OCI-M2 (cell line): ENCODE data around the gene SEL1L3.

ENCODE experiments used
- DNase-seq: peaks from one replicate; lab custom pipeline; 2025; ENCODE audit not compliant: unreplicated experiment; lab: John Stamatoyannopoulos, UW

SEL1L3 gene

GRCh38 chr4:25857403-25857802, 5.4 kb downstream of the SEL1L3 start:
- DNase-seq, result no peak

DNA sequence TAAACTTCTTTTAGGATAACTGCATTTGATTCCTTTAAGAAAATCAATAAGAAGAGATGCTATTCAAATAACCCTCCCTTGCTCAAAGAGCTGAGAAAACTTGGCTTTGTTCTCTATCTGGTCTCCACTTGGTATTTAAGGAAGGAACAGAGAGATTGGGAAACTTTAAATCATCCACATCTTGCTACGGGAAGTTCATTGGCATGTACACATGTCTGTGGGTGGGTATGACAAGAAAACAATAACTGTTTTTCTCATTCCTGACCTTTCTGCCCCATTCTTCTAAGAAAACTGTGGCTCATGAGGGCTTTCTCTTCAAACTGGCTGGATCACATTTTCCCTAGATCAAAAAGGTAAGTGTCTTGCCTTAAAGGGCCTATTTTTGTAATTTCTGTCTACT, 6.0 kb downstream of the SEL1L3 start:
- no peak for DNase-seq

DNA sequence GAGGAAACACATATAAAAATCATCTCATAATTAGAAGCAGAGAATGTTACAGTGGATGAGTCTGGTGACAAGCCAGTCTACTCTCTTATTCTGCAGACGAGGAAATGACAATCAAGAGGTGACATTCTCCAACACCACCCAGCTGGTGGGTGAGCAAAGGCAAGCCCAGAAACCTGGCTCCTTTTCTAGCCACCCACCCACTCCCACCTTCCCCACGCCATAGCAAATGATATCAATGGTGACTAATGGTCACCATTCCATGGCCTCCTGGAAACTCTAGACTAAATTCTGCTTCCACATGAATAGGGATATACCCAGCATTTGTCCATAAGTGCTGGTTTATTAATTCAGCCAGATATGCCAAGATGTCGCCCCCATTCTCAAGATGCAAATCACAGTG, 10.7 kb downstream of the SEL1L3 start:
- no peak for DNase-seq

- no peak for DNase-seq
Observed at GRCh38 chr4:25847329-25847728, 15.5 kb downstream of the SEL1L3 start.

DNA sequence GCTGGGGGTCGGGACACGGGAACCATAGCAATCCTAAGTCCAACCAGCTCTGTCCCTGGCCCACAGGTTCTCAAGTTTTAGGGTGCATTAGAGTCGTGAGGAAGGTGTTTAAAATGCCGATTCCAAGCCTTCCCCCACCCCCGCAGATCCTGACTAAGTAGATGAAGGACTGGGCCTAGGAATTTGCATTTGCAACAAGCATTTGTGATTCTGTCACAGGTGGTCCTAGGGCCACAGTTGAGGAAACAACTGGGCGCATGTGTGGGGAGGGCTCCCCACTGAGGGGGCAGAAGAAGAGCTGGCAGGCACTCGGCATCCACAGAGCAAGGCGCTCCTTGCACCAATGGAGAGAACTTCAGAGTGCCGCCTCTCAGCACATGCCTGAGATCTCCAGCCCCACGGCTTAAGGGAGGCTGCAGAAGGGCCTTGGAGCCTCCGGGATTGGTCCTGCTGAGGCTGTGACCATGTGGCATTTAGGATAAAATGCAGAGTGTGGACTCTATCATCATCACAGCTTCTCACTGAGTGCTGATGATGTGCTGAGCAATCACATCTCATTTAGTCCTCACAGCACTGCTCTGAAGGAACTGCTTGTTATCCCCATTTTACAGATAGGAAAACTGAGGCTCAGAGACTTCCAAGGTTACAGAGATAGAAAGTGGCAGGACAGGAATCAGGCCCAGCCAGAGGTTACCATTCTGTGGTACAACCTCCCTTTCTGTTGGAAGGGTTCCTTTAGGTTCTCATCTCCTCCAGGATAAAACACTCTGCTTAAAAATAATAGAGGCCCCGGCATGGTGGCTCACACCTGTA, 16.7 kb downstream of the SEL1L3 start:
- DNase-seq, result no peak

GRCh38 chr4:25844961-25845712, 17.7 kb downstream of the SEL1L3 start:
- DNase-seq, result no peak

- no peak for DNase-seq
Observed at GRCh38 chr4:25843340-25844097, 19.3 kb downstream of the SEL1L3 start.

DNA sequence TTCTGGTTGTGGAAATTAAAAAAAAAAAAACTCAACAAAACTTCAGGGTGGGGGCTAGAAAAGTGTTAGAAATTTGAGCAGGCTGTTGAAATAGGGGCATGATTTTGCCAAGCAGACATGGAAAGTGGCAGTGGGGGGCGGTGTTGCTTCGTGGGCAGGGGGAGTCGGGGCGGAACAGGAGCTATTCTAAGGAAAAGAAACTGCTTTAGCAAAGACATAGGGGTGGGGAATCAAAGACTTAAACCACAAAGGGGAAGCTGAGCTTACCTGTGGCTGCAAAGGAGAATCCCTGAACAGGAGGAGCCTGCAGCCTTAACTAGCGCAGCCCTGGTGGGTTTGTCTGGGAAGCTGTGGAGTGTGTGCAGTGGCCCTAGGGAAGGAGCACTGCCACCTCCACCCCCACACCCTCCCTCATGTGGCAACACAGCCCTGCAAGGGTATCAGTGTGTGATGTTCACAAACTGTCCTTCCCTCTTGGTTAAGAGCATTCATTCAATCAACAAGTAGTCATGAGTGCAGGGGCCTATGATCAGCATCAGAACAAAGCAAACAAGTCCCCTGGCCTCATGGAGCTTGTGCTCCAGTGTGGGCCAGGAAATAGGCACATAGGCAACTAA, 20.5 kb downstream of the SEL1L3 start:
- DNase-seq, result no peak

DNA sequence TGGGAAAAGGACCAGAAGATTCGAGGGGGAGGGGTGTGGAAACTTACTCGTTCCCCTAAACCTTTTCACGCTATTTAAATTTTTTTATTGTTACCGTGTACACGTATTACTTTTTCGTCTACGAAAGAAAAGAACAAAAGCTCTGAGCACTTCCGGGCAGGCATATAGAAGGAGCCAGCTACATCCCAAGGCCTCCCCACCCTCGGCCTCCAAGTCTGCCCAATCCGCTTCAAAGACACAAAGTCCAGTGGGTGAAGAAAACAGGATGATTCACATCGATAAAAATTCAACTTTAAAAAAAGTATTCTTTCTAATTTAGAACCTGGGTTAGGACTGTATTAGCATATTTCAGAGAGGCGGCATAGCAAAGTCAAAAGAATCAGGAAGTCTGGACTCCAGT, 23.1 kb downstream of the SEL1L3 start:
- no peak for DNase-seq

- no peak for DNase-seq
Observed at GRCh38 chr4:25839233-25839632, 23.6 kb downstream of the SEL1L3 start.

DNA sequence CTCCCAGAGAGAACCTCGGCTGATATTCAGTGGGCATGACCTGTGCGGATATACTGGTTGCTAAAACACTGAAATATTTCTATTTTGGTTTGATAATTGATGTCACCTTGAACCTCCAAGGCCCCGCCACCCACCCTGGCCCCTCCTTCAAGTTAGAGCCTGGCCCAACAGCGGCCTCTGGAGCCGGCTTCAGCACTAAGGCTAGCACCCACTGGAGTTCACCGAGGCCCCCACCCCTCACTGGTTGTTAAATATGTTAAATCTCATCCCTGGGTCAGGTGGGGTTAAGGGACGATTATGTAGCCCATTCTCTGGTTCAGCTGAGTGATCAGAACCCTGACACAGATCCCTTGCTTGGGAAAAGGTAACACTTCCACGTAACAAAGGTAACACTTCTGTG, 24.3 kb downstream of the SEL1L3 start:
- no peak for DNase-seq

DNA sequence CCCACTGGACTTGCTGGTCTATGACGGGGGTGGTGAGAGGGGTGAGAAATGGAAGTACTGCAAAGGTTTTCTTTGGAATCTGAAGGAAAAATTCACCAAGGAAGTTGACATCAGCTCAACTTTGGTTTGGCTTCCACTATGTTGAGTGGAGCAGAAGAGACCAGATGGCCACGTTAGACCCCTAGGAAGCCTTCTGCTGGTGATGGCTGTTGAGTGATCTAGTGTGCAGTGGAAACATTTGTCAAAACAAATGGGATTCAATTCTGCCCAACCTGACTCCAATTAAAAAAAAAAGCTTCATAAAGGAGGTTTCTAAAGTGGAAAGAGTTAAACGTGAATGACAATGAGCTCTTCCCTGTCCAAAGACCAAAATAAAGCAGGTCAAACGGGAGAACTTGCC, 25.7 kb downstream of the SEL1L3 start:
- no peak for DNase-seq

GRCh38 chr4:25835384-25835783, 27.4 kb downstream of the SEL1L3 start:
- DNase-seq, result no peak

GRCh38 chr4:25834411-25835107, 28.2 kb downstream of the SEL1L3 start:
- no peak for DNase-seq

DNA sequence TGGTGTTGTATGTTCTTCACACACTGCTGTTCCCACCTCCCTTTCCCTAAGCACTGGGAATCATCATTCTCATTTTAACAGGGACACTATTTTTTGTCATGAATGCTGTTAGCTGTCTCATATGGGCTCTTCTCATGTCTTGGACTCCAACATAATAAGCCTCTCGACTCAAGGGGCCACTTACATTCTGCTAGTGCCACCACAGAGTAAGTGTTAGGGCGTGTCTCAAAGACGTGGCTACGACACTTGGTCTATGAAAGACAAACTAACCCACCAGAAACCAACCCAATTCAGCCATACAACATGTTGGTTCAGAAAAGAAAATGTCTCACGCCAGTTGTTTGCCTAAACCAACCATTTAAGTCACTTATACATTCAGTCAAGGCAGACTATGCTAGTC, 32.2 kb downstream of the SEL1L3 start:
- DNase-seq, result no peak

GRCh38 chr4:25827897-25828296, 34.9 kb downstream of the SEL1L3 start:
- no peak for DNase-seq

DNA sequence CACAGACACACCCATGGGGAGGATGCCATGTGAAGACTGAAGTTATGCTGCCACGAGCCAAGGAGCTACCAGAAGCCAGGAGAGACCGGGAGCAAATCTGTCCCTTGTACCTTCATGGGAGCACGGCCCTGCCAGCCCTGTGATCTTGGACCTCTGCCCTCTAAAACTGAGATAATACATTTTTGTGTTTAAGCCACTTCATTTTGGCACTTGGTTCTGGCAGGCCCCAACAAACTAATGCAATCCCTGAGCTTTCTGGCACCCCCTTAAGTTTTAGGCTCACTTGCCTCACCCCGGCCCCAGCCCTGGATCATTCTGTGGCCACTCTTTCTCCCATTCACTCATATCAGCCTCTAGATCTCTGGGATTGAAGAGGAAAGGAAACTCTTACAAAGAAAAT, 35.4 kb downstream of the SEL1L3 start:
- DNase-seq, result no peak

DNA sequence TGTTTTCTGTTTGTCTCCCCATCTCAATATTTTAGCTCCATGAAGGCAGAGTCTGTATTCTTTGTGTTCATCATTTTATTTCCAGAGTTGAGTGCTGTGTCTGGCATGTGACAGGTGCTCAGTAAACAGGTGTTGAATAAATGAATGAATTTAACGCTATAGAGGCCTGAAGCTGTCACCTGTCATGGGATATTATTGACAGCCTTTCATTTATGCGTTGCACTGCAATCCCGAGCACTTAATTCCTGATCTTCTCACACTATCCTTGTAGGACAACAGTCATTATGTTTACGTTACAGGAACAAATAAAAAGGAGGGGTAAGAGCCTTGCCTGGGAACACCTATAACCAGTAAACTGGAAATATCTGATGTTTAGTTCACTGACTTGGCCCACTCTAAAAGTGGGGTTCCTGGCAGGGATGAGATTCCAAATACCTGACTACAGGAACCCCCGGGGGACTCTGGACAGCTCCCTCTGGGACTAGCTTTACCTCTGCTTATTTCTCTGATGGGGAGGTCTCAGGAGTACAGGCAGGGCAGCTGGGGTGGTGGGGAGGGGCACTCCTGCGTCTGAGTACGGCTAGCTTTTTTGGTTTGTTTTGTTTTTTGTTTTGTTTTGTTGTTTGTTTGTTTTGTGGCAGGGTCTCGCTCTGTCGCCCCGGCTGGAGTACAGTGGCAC, 36.6 kb downstream of the SEL1L3 start:
- no peak for DNase-seq

DNA sequence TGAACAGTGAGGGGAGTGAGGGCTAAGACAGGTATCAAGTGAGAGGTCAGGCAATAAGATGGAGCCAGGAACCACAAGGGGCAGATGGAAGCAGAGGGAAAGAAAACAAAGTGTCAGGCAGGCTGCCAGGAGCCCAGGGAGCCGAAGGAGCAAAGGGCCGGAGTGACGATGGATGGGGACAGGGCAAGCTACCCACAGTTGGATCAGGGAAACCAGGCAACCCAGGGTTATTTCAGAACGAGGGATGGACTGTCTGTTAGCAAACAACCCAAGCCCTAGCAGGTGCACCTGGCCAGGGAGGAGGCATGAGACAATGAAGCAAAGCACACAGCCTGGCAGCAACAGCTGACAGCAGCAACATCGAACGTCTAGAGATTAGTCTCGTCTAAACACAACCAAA, 39.2 kb downstream of the SEL1L3 start:
- DNase-seq, result no peak

- DNase-seq, result no peak
Observed at GRCh38 chr4:25821899-25822298, 40.9 kb downstream of the SEL1L3 start.
